ENCODE data around the gene ZSWIM9.

ZSWIM9 gene

GRCh38 chr19:48206397-48207093, 36.1 kb downstream of the ZSWIM9 start:
- Histone ChIP-seq H3K79me1 (replicated peaks; ENCODE audit: low read length, poor library complexity, severe bottlenecking) (peaks cover 9% of the 10 kb centered on the region), H3K27me3 (ENCODE audit: control insufficient read depth in 1 of 2, insufficient read depth in 1 of 2, low read length in 2 of 2) (no peaks in the 10 kb centered on the region), H3K4me1 (ENCODE audit: control insufficient read depth, insufficient read depth, low read depth, low read length) (peaks cover 2% of the 10 kb centered on the region), H2AFZ (ENCODE audit: low read depth, low read length) (no peak overlapping the region), H3K9ac (ENCODE audit: low read length) (no peak overlapping the region), H3K4me2 (ENCODE audit: low read length, poor library complexity, severe bottlenecking) (no peak overlapping the region), H3K18ac (ENCODE audit: low read depth in 1 of 2, low read length in 2 of 2) (no peak overlapping the region), H3K4ac (ENCODE audit: low read depth in 1 of 2, low read length in 2 of 2) (no peak overlapping the region), H3K27ac (ENCODE audit: low read length, poor library complexity, severe bottlenecking) (no peak overlapping the region), H3K36me3 (ENCODE audit: control insufficient read depth in 1 of 2, insufficient read depth in 2 of 2, low read depth in 1 of 2, low read length in 2 of 2) (peaks cover under 1 to 9% of the 10 kb centered on the region in 2 experiments), H2BK12ac (ENCODE audit: low read length in 2 of 2) (peak overlapping the region in 1 of 2 experiments; percentile 21), H3K4me3 (ENCODE audit: insufficient read depth in 1 of 2, low read depth in 1 of 2, low read length in 2 of 2) (no peak overlapping the region), H4K8ac (ENCODE audit: low read length) (no peak overlapping the region), H2BK15ac (ENCODE audit: low read depth, poor library complexity, severe bottlenecking) (no peak overlapping the region), H3K9me3 (ENCODE audit: control insufficient read depth, low read length) (no peaks in the 10 kb centered on the region), H2BK120ac (ENCODE audit: low read depth, low read length) (no peak overlapping the region), H2AK5ac (ENCODE audit: low read length, severe bottlenecking) (no peak overlapping the region), H3K23ac (ENCODE audit: low read length in 2 of 2) (no peak overlapping the region), H4K91ac (ENCODE audit: low read length) (no peak overlapping the region), H2BK5ac (ENCODE audit: low read depth, low read length, poor library complexity, severe bottlenecking) (no peak overlapping the region), H3K14ac (ENCODE audit: low read length in 2 of 2) (no peak overlapping the region)
- no peak for DNase-seq
- 84% methylated on average over 8 of the region's 9 CpGs for WGBS

DNA sequence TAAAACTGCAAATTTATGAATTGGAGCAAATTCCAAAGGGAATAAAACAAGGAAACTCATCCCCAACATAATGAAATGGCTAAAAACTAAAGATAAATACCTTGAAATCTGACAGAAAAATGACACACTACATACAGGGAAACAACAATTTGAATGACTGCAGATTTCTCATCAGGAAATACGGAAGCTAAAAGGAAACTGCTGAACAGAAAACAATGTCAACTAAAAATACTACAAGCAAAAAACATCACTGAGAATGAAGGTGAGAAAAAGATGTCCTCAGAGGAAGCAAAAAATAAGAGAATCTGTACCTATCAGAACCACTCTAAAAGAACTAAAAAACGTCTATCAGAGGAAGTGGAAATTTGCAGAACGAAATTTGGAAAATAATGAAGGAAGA, 39.5 kb downstream of the ZSWIM9 start:
- Histone ChIP-seq H2AFZ (ENCODE audit: low read depth, low read length) (no peak overlapping the region), H3K14ac (ENCODE audit: low read length in 2 of 2) (no peak overlapping the region), H3K79me1 (replicated peaks; ENCODE audit: low read length, poor library complexity, severe bottlenecking) (peaks cover 7% of the 10 kb centered on the region), H2AK5ac (ENCODE audit: low read length, severe bottlenecking) (no peak overlapping the region), H2BK15ac (ENCODE audit: low read depth, poor library complexity, severe bottlenecking) (no peak overlapping the region), H3K27ac (ENCODE audit: low read length, poor library complexity, severe bottlenecking) (no peak overlapping the region), H2BK12ac (ENCODE audit: low read length in 2 of 2) (no peak overlapping the region), H3K4me2 (ENCODE audit: low read length, poor library complexity, severe bottlenecking) (no peak overlapping the region), H2BK120ac (ENCODE audit: low read depth, low read length) (no peak overlapping the region), H3K36me3 (ENCODE audit: control insufficient read depth in 1 of 2, insufficient read depth in 2 of 2, low read depth in 1 of 2, low read length in 2 of 2) (peaks cover 4 to 22% of the 10 kb centered on the region in 2 experiments), H2BK5ac (ENCODE audit: low read depth, low read length, poor library complexity, severe bottlenecking) (no peak overlapping the region), H3K4me1 (ENCODE audit: control insufficient read depth, insufficient read depth, low read depth, low read length) (peaks cover 5% of the 10 kb centered on the region), H3K4ac (ENCODE audit: low read depth in 1 of 2, low read length in 2 of 2) (no peak overlapping the region), H3K4me3 (ENCODE audit: insufficient read depth in 1 of 2, low read depth in 1 of 2, low read length in 2 of 2) (no peak overlapping the region), H3K27me3 (ENCODE audit: control insufficient read depth in 1 of 2, insufficient read depth in 1 of 2, low read length in 2 of 2) (no peaks in the 10 kb centered on the region), H3K9me3 (ENCODE audit: control insufficient read depth, low read length) (no peaks in the 10 kb centered on the region), H3K18ac (ENCODE audit: low read depth in 1 of 2, low read length in 2 of 2) (no peak overlapping the region), H4K8ac (ENCODE audit: low read length) (no peak overlapping the region), H3K9ac (ENCODE audit: low read length) (no peak overlapping the region), H4K91ac (ENCODE audit: low read length) (no peak overlapping the region), H3K23ac (ENCODE audit: low read length in 2 of 2) (no peak overlapping the region)
- DNase-seq, result no peak
- WGBS, result 80% methylated on average over 1 of the region's 3 CpGs

DNA sequence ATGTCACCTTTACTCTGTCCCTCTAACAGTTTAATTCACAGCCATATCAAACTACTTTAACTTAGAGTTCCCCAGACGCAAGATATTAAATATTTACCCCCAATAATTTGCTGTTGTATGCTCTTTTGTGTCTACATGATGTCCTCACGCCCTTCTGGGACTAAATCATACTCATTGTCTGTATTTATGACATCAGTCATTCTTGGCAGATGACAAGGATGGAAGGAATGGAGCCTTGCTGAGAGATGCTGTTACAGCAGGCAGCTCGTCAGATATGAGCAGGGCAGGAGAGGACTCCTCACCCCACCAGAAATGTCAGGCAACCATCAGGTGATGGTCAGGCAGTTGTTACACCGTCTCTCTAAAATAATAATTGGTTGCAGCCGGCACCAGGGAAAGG, 43.5 kb downstream of the ZSWIM9 start:
- Histone ChIP-seq H2AK5ac (ENCODE audit: low read length, severe bottlenecking) (no peak overlapping the region), H3K9ac (ENCODE audit: low read length) (no peak overlapping the region), H3K4ac (ENCODE audit: low read depth in 1 of 2, low read length in 2 of 2) (no peak overlapping the region), H3K4me2 (ENCODE audit: low read length, poor library complexity, severe bottlenecking) (peak overlapping the region; percentile 19), H3K27ac (ENCODE audit: low read length, poor library complexity, severe bottlenecking) (no peak overlapping the region), H3K18ac (ENCODE audit: low read depth in 1 of 2, low read length in 2 of 2) (no peak overlapping the region), H3K14ac (ENCODE audit: low read length in 2 of 2) (no peak overlapping the region), H2BK120ac (ENCODE audit: low read depth, low read length) (no peak overlapping the region), H4K91ac (ENCODE audit: low read length) (no peak overlapping the region), H3K27me3 (ENCODE audit: control insufficient read depth in 1 of 2, insufficient read depth in 1 of 2, low read length in 2 of 2) (no peaks in the 10 kb centered on the region), H3K36me3 (ENCODE audit: control insufficient read depth in 1 of 2, insufficient read depth in 2 of 2, low read depth in 1 of 2, low read length in 2 of 2) (peaks cover 7 to 28% of the 10 kb centered on the region in 2 experiments), H3K79me1 (replicated peaks; ENCODE audit: low read length, poor library complexity, severe bottlenecking) (no peaks in the 10 kb centered on the region), H3K9me3 (ENCODE audit: control insufficient read depth, low read length) (no peaks in the 10 kb centered on the region), H3K4me1 (ENCODE audit: control insufficient read depth, insufficient read depth, low read depth, low read length) (peaks cover 11% of the 10 kb centered on the region), H2BK15ac (ENCODE audit: low read depth, poor library complexity, severe bottlenecking) (no peak overlapping the region), H2BK5ac (ENCODE audit: low read depth, low read length, poor library complexity, severe bottlenecking) (no peak overlapping the region), H3K4me3 (ENCODE audit: insufficient read depth in 1 of 2, low read depth in 1 of 2, low read length in 2 of 2) (no peak overlapping the region), H4K8ac (ENCODE audit: low read length) (no peak overlapping the region), H3K23ac (ENCODE audit: low read length in 2 of 2) (no peak overlapping the region), H2BK12ac (ENCODE audit: low read length in 2 of 2) (no peak overlapping the region), H2AFZ (ENCODE audit: low read depth, low read length) (no peak overlapping the region)
- 96% methylated on average over 5 of the region's 5 CpGs for WGBS
- DNase-seq, result no peak

DNA sequence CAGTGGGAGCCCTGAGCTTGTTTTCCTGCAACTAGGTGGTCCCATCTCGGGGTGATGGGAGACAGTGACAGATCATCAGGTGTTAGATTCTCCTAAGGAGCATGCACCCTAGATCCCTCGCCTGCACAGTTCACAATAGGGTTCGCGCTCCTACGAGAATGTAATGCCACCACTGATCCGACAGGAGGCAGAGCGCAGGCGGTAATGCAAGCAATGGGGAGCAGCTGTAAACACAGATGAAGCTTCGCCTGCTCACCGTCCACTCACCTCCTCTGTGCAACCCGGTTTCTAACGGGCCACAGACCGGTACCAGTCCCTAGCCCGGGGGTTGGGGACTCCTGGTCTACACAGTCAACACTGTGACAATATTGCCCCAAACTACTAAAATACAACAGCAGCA, 46.5 kb downstream of the ZSWIM9 start:
- no peak overlapping the region for H3K14ac ChIP-seq (ENCODE audit: low read length in 2 of 2)
- 53% methylated on average over 14 of the region's 14 CpGs for WGBS
- no peaks in the 10 kb centered on the region for H3K79me1 ChIP-seq (replicated peaks; ENCODE audit: low read length, poor library complexity, severe bottlenecking)

More for the DNA sequence above, 46.5 kb downstream of the ZSWIM9 start:
- no peak overlapping the region for H4K8ac ChIP-seq (ENCODE audit: low read length)
- peaks cover 14% of the 10 kb centered on the region for H3K4me1 ChIP-seq (ENCODE audit: control insufficient read depth, insufficient read depth, low read depth, low read length)
- no peaks in the 10 kb centered on the region for H3K9me3 ChIP-seq (ENCODE audit: control insufficient read depth, low read length)
- no peak overlapping the region for H4K91ac ChIP-seq (ENCODE audit: low read length)
- DNase-seq, result peak; percentile 6
- no peak overlapping the region for H2BK120ac ChIP-seq (ENCODE audit: low read depth, low read length)
- H3K27ac ChIP-seq (ENCODE audit: low read length, poor library complexity, severe bottlenecking), result no peak overlapping the region
- no peak overlapping the region for H2AFZ ChIP-seq (ENCODE audit: low read depth, low read length)
- no peak overlapping the region for H3K23ac ChIP-seq (ENCODE audit: low read length in 2 of 2)
- H3K36me3 ChIP-seq (ENCODE audit: control insufficient read depth in 1 of 2, insufficient read depth in 2 of 2, low read depth in 1 of 2, low read length in 2 of 2), result peaks cover 3 to 26% of the 10 kb centered on the region in 2 experiments
- no peaks in the 10 kb centered on the region for H3K27me3 ChIP-seq (ENCODE audit: control insufficient read depth in 1 of 2, insufficient read depth in 1 of 2, low read length in 2 of 2)
- H2BK12ac ChIP-seq (ENCODE audit: low read length in 2 of 2), result no peak overlapping the region
- no peak overlapping the region for H2BK5ac ChIP-seq (ENCODE audit: low read depth, low read length, poor library complexity, severe bottlenecking)
- H2AK5ac ChIP-seq (ENCODE audit: low read length, severe bottlenecking), result no peak overlapping the region
- no peak overlapping the region for H3K9ac ChIP-seq (ENCODE audit: low read length)
- no peak overlapping the region for H3K18ac ChIP-seq (ENCODE audit: low read depth in 1 of 2, low read length in 2 of 2)
- no peak overlapping the region for H3K4me3 ChIP-seq (ENCODE audit: insufficient read depth in 1 of 2, low read depth in 1 of 2, low read length in 2 of 2)
- H2BK15ac ChIP-seq (ENCODE audit: low read depth, poor library complexity, severe bottlenecking), result no peak overlapping the region
- no peak overlapping the region for H3K4ac ChIP-seq (ENCODE audit: low read depth in 1 of 2, low read length in 2 of 2)
- no peak overlapping the region for H3K4me2 ChIP-seq (ENCODE audit: low read length, poor library complexity, severe bottlenecking)
